Neural crest cell (in vitro differentiated cells): ENCODE measurements around the gene ATP2C1. TPM values are rescaled to one million over a fixed set of nuclear protein-coding genes. Genes with fewer than 3 reads are reported as not detected.

ENCODE experiments used
- DNase-seq: peaks from one replicate; pipeline ENCODE4 v3.0.0; 2021; ENCODE audit warnings: low read depth, mixed read lengths, low spot score
- H3K27ac Mint-ChIP-seq: one replicate; pipeline ENCODE4 v1.8.0; 2021; ENCODE audit warnings: mild to moderate bottlenecking, mixed read lengths; ENCODE audit not compliant: unreplicated experiment
- H3K27me3 Mint-ChIP-seq: 2 replicates; pipeline ENCODE4 v1.8.0; 2021; ENCODE audit warnings: low read depth, mild to moderate bottlenecking, mixed read lengths
- H3K36me3 Mint-ChIP-seq: 2 replicates; pipeline ENCODE4 v1.8.0; 2021; ENCODE audit warnings: low read depth, mild to moderate bottlenecking, mixed read lengths
- H3K4me1 Mint-ChIP-seq: 2 replicates; pipeline ENCODE4 v1.8.0; 2021; ENCODE audit warnings: mixed read lengths
- H3K4me3 Mint-ChIP-seq: one replicate; pipeline ENCODE4 v1.8.0; 2021; ENCODE audit warnings: mild to moderate bottlenecking, mixed read lengths
- H3K9me3 Mint-ChIP-seq: 2 replicates; pipeline ENCODE4 v1.8.0; 2021; ENCODE audit warnings: mixed read lengths
- CTCF ChIP-seq: fragments of 200-600 bp; sonication (generic); conservative IDR thresholded peaks from 2 replicates; pipeline ENCODE4 v1.5.0; 2021; ENCODE audit warnings: antibody characterized with exemption, mild to moderate bottlenecking
- total RNA-seq: library from RNA; stranded (reverse); gene quantifications from 2 replicates; pipeline ENCODE4 v1.2.1, GENCODE V29; 2021

The ATP2C1 gene
- total RNA-seq, 1 donor from 2014 or later = 73.8 TPM

- H3K4me1 Mint-ChIP-seq = peaks cover 44% of the 10 kb centered on the region
- no peaks in the 10 kb centered on the region for H3K27me3 Mint-ChIP-seq
- H3K36me3 Mint-ChIP-seq = peaks cover 23% of the 10 kb centered on the region
- no peak for DNase-seq
- no peak overlapping the region for H3K27ac Mint-ChIP-seq
- H3K9me3 Mint-ChIP-seq = peaks cover 3% of the 10 kb centered on the region
- H3K4me3 Mint-ChIP-seq = peak overlapping the region; percentile 94
- no peak for TF ChIP-seq CTCF
These were observed 131.7 kb downstream of the ATP2C1 start for GRCh38 chr3:131025539-131025938.

GRCh38 chr3:131026321-131027151, 132.7 kb downstream of the ATP2C1 start, which contains the start of the genes ASTE1 and NEK11:
TSS of gene ASTE1 (minus strand) at chr3:131026825. CDS start at chr3:131025306, 1,519 bp downstream.
TSS of gene NEK11 (plus strand) at chr3:131026877. CDS start at chr3:131029709, 2,832 bp downstream.
- H3K4me3 Mint-ChIP-seq = peak within 1 kb of the TSS; percentile 94
- no peak for TF ChIP-seq CTCF
- peaks cover 34% of the 10 kb centered on the region for H3K4me1 Mint-ChIP-seq
- peak within 1 kb of the TSS; percentile 94 for H3K27ac Mint-ChIP-seq
- H3K36me3 Mint-ChIP-seq = peaks cover 23% of the 10 kb centered on the region
- H3K9me3 Mint-ChIP-seq = peaks cover 3% of the 10 kb centered on the region
- DNase-seq = peak; percentile 73
- no peaks in the 10 kb centered on the region for H3K27me3 Mint-ChIP-seq

GRCh38 chr3:131028844-131029243, 135.0 kb downstream of the ATP2C1 start:
- Mint-ChIP-seq H3K4me3 (peak overlapping the region; percentile 10), H3K4me1 (peaks cover 29% of the 10 kb centered on the region), H3K36me3 (peaks cover 19% of the 10 kb centered on the region), H3K27me3 (no peaks in the 10 kb centered on the region), H3K9me3 (peaks cover 3% of the 10 kb centered on the region), H3K27ac (no peak overlapping the region)
- no peak for TF ChIP-seq CTCF
- DNase-seq = no peak

GRCh38 chr3:131031660-131032059, 137.8 kb downstream of the ATP2C1 start:
- peaks cover 7% of the 10 kb centered on the region for H3K4me1 Mint-ChIP-seq
- peaks cover 3% of the 10 kb centered on the region for H3K36me3 Mint-ChIP-seq
- H3K27me3 Mint-ChIP-seq = no peaks in the 10 kb centered on the region
- no peak for TF ChIP-seq CTCF
- H3K4me3 Mint-ChIP-seq = no peak overlapping the region
- no peaks in the 10 kb centered on the region for H3K9me3 Mint-ChIP-seq
- H3K27ac Mint-ChIP-seq = no peak overlapping the region
- DNase-seq = no peak

GRCh38 chr3:131033480-131034080, 139.7 kb downstream of the ATP2C1 start:
- no peaks in the 10 kb centered on the region for H3K27me3 Mint-ChIP-seq
- no peak overlapping the region for H3K4me3 Mint-ChIP-seq
- peaks cover 3% of the 10 kb centered on the region for H3K36me3 Mint-ChIP-seq
- no peaks in the 10 kb centered on the region for H3K4me1 Mint-ChIP-seq
- H3K27ac Mint-ChIP-seq = no peak overlapping the region
- TF ChIP-seq CTCF = peak; percentile 79
- no peaks in the 10 kb centered on the region for H3K9me3 Mint-ChIP-seq
- peak; percentile 37 for DNase-seq
